Pancreas (tissue), 10 donors: ENCODE results near the gene PSMA4. TPM values are rescaled to one million over a fixed set of nuclear protein-coding genes. Genes with fewer than 3 reads are reported as not detected.
A peak's percentile ranks its signal among the peaks of the same experiment; 100 is the strongest.

Experiments used
- ATAC-seq, 4 donors: fragments of 200-7000 bp; cut with Tn5 transposase; one replicate each; pipeline versions ENCODE4 v1.8.0 to v1.9.1; 2020; ENCODE audit warnings: mild to moderate bottlenecking in 4 of 4, moderate library complexity in 4 of 4
- DNase-seq, 6 donors: peaks; one replicate each; pipeline ENCODE4 v3.0.0-alpha.2; 2020
- FAIRE-seq: peaks from 2 replicates; lab custom pipeline; 2012; peaks lifted over from hg19 to GRCh38; lab: Jason Lieb, UNC
- H3K27ac ChIP-seq, 4 donors: fragments of 200-600 bp; sonication (generic); 1 replicate in 3 of 4; 2 replicates in 1 of 4; pipeline versions ENCODE4 v1.5.0 to v1.8.0; 2020
- H3K27me3 ChIP-seq, 4 donors: fragments of 200-600 bp; one replicate each; pipeline ENCODE4 v1.8.0; 2021
- H3K36me3 ChIP-seq, 3 donors: fragments of 200-600 bp; sonication (generic) in 1 of 3; one replicate each; pipeline versions ENCODE4 v1.5.0 to v1.8.0; 2020 to 2021
- H3K4me1 ChIP-seq, 3 donors: fragments of 200-600 bp; one replicate each; pipeline ENCODE4 v1.8.0; 2021
- H3K4me3 ChIP-seq, 4 donors: fragments of 200-600 bp; sonication (generic) in 2 of 4; one replicate each; pipeline versions ENCODE4 v1.5.0 to v1.8.0; 2020 to 2021
- H3K9me3 ChIP-seq, 4 donors: fragments of 200-600 bp; one replicate each; pipeline ENCODE4 v1.8.0; 2021
- WGBS, 2 donors: extraction: QIAGEN DNeasy Blood & Tissue Kit; methylation state at CpG; one replicate each; pipeline ENCODE4 v1.1.7; 2013; 5-methylcytosine and 5-hydroxymethylcytosine counted together
- intact Hi-C, 3 donors: fragments of 100-400 bp; cut with DNase I; formaldehyde crosslinking; loops; one replicate each; pipeline versions ENCODE4 v1.11.1 to v1.14.2; 2022
- polyA plus RNA-seq, 2 donors: library from polyadenylated mRNA; stranded (reverse); fragments of 200-250 nt; gene quantifications; one replicate each; pipeline ENCODE4 v1.2.3, GENCODE V29; 2013
- total RNA-seq, 6 donors: library from RNA; stranded (reverse); fragmentation: NEBNext Ultra II Directional in 4 of 6; extraction: Animal tissue kit (Norgen Biotek cat#: 25700) in 4 of 6; gene quantifications; one replicate each; pipeline versions ENCODE4 v1.2.1 to v1.2.4, GENCODE V29; 2021 to 2023
- TF ChIP-seq, protein P1 (sequence below), 4 donors: fragments of 200-600 bp; sonication (generic) in 3 of 4; IDR thresholded peaks; one replicate each; pipeline versions ENCODE4 v1.5.0 to v1.8.0; 2021; ENCODE audit warnings: antibody characterized with exemption in 4 of 4
- donor health status: healthy with polysubstance abuse.
- donor health status: DM: no; HTN: no; CAD: no; lungs with moderate emphysema.
- donor health status: DM: no; HTN: no; CAD: no.
- donor health status: control.
- donor health status: control.
- donor health status: Bipolar disorder and iron deficiency.
- donor health status: DM: yes; HTN: yes; CAD: no.
- donor health status: DM: no; HTN: no; CAD: no.
- donor health status: DM: no; HTN: no; CAD: no.
- donor health status: DM: yes; HTN: yes; CAD: no.

The PSMA4 gene
- total RNA-seq: 10 to 100 TPM; 24.6 to 63.1 (median 43.5) TPM
- 10 to 100 TPM; 67.0 to 84.1 TPM for polyA plus RNA-seq

DNA sequence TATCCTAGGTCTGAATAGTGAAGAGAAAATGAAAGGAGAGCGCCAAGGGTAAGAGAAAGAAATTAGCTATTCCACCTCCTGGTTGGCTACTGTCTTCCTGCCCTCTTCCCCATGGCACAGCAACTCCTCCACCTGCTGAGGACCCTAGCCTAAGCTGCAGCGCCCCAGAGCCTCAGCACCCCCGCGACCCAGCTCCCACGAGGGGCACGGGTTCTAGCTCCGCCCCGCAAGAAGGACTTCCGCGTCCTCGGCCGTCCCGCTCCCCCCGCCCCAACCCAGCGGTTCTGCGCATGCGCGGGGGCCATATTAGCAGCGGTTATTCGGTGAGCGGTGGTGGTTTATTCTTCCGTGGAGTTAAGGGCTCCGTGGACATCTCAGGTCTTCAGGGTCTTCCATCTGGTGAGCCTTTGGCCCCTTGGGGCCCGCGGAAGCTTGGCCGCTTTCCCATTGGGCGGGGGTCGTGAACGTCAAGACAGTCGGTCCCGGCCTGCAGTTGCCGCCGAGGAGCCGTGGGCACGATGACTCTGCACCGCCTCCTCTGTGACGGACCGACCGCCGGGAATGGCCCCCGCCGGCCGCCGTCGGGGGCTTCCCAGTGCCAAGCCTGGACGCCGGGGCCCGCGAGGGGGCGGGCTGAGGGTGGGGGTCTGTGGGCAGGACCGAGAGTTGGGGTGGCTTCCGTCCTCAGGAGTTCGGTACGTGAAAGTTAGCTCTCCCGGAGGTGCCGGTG is at the start of gene PSMA4:
Gene PSMA4 (plus strand): TSS at position 304 of the 730 bp plus-strand sequence. CDS start 1,484 bp downstream, outside the sequence.
- WGBS, 2 donors: 0% methylated on average over 41 to 56 of the region's 56 CpGs
- Histone ChIP-seq H3K36me3 (peaks cover 0 to 5% (median 0%) of the 10 kb centered on the region in 3 donors), H3K4me1 (peaks cover 5 to 14% (median 12%) of the 10 kb centered on the region in 3 donors), H3K4me3 (peak within 1 kb of the TSS; percentile 60 to 81 (median 70)), H3K27me3 (no peaks in the 10 kb centered on the region), H3K27ac (peak within 1 kb of the TSS; percentile 62 to 91 (median 90)), H3K9me3 (no peaks in the 10 kb centered on the region)
- ATAC-seq (peak; percentile 93 to 97 (median 94)), FAIRE-seq (no peak), DNase-seq (peak; percentile 83 to 98 (median 88))
- TF ChIP-seq, protein P1, sequence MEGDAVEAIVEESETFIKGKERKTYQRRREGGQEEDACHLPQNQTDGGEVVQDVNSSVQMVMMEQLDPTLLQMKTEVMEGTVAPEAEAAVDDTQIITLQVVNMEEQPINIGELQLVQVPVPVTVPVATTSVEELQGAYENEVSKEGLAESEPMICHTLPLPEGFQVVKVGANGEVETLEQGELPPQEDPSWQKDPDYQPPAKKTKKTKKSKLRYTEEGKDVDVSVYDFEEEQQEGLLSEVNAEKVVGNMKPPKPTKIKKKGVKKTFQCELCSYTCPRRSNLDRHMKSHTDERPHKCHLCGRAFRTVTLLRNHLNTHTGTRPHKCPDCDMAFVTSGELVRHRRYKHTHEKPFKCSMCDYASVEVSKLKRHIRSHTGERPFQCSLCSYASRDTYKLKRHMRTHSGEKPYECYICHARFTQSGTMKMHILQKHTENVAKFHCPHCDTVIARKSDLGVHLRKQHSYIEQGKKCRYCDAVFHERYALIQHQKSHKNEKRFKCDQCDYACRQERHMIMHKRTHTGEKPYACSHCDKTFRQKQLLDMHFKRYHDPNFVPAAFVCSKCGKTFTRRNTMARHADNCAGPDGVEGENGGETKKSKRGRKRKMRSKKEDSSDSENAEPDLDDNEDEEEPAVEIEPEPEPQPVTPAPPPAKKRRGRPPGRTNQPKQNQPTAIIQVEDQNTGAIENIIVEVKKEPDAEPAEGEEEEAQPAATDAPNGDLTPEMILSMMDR (IDR thresholded peaks at IDR 0.05): no peak
- intact Hi-C loops: no loop called here

DNA sequence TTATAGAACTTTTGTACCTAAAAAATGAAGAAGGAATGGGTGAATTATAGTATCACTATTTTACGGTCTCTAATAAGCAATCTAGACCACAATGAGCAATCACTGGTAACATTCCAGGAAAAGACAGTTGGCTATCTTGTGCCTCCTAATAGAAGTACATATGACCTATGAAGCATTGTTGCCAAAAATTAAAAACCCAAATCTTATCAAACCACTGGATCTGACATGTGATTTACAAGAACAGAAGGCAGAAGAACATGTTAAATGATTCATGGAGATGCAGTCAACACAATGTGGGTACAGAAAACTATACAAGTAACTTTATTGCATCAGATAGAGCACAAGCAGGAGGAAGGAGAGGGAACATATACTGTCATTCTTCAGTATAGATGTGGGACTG is 47.4 kb upstream of the PSMA4 start:
- no peaks in the 10 kb centered on the region for H3K9me3 ChIP-seq
- peaks cover 0 to 46% (median 19%) of the 10 kb centered on the region in 3 donors for H3K36me3 ChIP-seq
- no peaks in the 10 kb centered on the region for H3K27me3 ChIP-seq
- peaks cover 0 to 4% (median 0%) of the 10 kb centered on the region in 3 donors for H3K4me1 ChIP-seq
- WGBS, 2 donors: 94 to 97% methylated on average over 1 of the region's 1 CpG
- no peak overlapping the region for H3K4me3 ChIP-seq
- TF ChIP-seq, protein P1 (IDR thresholded peaks at IDR 0.05): no peak
- intact Hi-C loops: no loop called here
- ATAC-seq (no peak), DNase-seq (no peak), FAIRE-seq (no peak)
- H3K27ac ChIP-seq: no peak overlapping the region

DNA sequence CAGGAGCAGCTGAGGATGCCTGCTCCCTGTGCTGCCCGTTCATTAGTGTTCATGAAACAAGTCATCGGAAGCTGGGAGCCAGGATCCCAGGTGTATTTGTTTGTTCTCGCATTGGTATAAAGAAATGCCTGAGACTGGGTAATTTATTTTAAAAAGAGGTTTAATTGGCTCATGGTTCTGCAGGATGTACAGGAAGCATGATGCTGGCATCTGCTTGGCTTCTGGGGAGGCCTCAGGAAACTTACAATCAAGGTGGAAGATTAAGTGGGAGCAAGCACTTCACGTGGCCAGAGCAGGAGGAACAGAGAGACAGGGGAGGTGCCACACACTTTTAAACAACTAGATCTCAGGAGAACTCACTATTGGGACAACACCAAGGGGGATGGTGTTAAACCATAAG is 38.4 kb upstream of the PSMA4 start:
- FAIRE-seq (no peak), ATAC-seq (no peak), DNase-seq (no peak)
- Histone ChIP-seq H3K9me3 (peaks cover 0 to 2% (median 0%) of the 10 kb centered on the region in 4 donors), H3K4me1 (no peaks in the 10 kb centered on the region), H3K27me3 (no peaks in the 10 kb centered on the region), H3K27ac (no peak overlapping the region), H3K36me3 (peaks cover 0 to 23% (median 0%) of the 10 kb centered on the region in 3 donors), H3K4me3 (no peak overlapping the region)
- TF ChIP-seq, protein P1 (IDR thresholded peaks at IDR 0.05): no peak
- intact Hi-C loops: no loop called here
- WGBS, 2 donors: 88 to 94% methylated on average over 4 of the region's 4 CpGs

DNA sequence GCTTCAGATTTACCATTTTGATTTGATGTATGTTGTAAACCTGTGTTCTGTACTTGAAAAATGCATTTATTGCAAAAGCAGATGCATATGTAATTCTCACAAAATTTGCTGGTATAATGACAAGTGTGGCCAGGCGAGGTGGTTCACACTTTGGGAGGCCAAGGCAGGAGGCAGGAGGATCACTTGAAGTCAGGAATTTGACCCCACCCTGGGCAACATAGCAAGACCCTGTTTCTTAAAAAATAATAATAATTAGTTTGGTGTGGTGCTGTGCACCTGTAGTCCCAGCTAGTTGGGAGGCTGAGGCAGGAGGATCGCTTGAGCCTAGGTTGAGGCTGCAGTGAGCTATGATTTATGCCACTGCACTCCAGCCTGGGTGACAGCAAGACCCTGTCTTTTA is 37.6 kb upstream of the PSMA4 start:
- Histone ChIP-seq H3K27ac (no peak overlapping the region), H3K9me3 (peaks cover 0 to 2% (median 0%) of the 10 kb centered on the region in 4 donors), H3K36me3 (peaks cover 0 to 19% (median 0%) of the 10 kb centered on the region in 3 donors), H3K4me1 (no peaks in the 10 kb centered on the region), H3K4me3 (no peak overlapping the region), H3K27me3 (no peaks in the 10 kb centered on the region)
- DNase-seq (no peak), ATAC-seq (no peak), FAIRE-seq (no peak)
- intact Hi-C loops: no loop called here
- TF ChIP-seq, protein P1 (IDR thresholded peaks at IDR 0.05): no peak
- WGBS, 2 donors: 96 to 100% methylated on average over 2 of the region's 2 CpGs
